SK-N-DZ (cell line): ENCODE data around the gene PLAC1. TPM values are rescaled to one million over a fixed set of nuclear protein-coding genes. Genes with fewer than 3 reads are reported as not detected.
A peak's percentile ranks its signal among the peaks of the same experiment; 100 is the strongest.

Experiments used
- DNase-seq: peaks from one replicate; pipeline ENCODE4 v3.0.0-alpha.2; 2015; ENCODE audit warnings: low spot score
- polyA plus RNA-seq, 2 experiments: library from polyadenylated mRNA; depleted of rRNA; stranded (reverse); fragments of >200 nt; gene quantifications; 2 replicates each; pipeline ENCODE4 v1.2.3, GENCODE V29; 2014

PLAC1 gene
- 4.8 and 6.7 TPM in 2 replicates for polyA plus RNA-seq (2014; cell fraction: cytosol; rRNA removed)
- polyA plus RNA-seq (2014; cell fraction: nucleus; rRNA removed): 1.0 and 2.4 TPM in 2 replicates

- DNase-seq: no peak
Observed at GRCh38 chrX:134658002-134658759, at the start of gene PLAC1. TSS of gene PLAC1 (minus strand) at chrX:134658471. CDS start at chrX:134566682, 91,789 bp downstream.

- peak; percentile 16 for DNase-seq
Observed at GRCh38 chrX:134706138-134706537, 47.9 kb upstream of the PLAC1 start.

GRCh38 chrX:134695999-134696398 lies 37.7 kb upstream of the PLAC1 start:
- no peak for DNase-seq

- no peak for DNase-seq
Observed at GRCh38 chrX:134694333-134695322, 36.4 kb upstream of the PLAC1 start.

GRCh38 chrX:134693644-134694043 lies 35.4 kb upstream of the PLAC1 start:
- DNase-seq: no peak

- DNase-seq: no peak
Observed at GRCh38 chrX:134692990-134693389, 34.7 kb upstream of the PLAC1 start.

- DNase-seq: no peak
Observed at GRCh38 chrX:134692233-134692632, 34.0 kb upstream of the PLAC1 start.

- no peak for DNase-seq
Observed at GRCh38 chrX:134691453-134691852, 33.2 kb upstream of the PLAC1 start.

- DNase-seq: no peak
Observed at GRCh38 chrX:134688839-134689238, 30.6 kb upstream of the PLAC1 start.

- DNase-seq: no peak
Observed at GRCh38 chrX:134688031-134688823, 30.0 kb upstream of the PLAC1 start.

- DNase-seq: no peak
Observed at GRCh38 chrX:134685668-134686067, 27.4 kb upstream of the PLAC1 start.

- no peak for DNase-seq
Observed at GRCh38 chrX:134684956-134685355, 26.7 kb upstream of the PLAC1 start.

GRCh38 chrX:134683351-134684005 lies 25.2 kb upstream of the PLAC1 start:
- DNase-seq: peak; percentile 40

GRCh38 chrX:134682081-134682480 lies 23.8 kb upstream of the PLAC1 start:
- no peak for DNase-seq

GRCh38 chrX:134679644-134680043 lies 21.4 kb upstream of the PLAC1 start:
- DNase-seq: no peak

GRCh38 chrX:134679221-134679620 lies 20.9 kb upstream of the PLAC1 start:
- no peak for DNase-seq

GRCh38 chrX:134677332-134677731 lies 19.1 kb upstream of the PLAC1 start:
- no peak for DNase-seq

- no peak for DNase-seq
Observed at GRCh38 chrX:134676436-134676835, 18.2 kb upstream of the PLAC1 start.

GRCh38 chrX:134673123-134673522 lies 14.9 kb upstream of the PLAC1 start:
- DNase-seq: no peak

- DNase-seq: no peak
Observed at GRCh38 chrX:134672101-134672500, 13.8 kb upstream of the PLAC1 start.

- no peak for DNase-seq
Observed at GRCh38 chrX:134671294-134671693, 13.0 kb upstream of the PLAC1 start.
